ENCODE measurements around the gene PRCD.
"Not testable (repeated sequence)": the region's sequence is repeated elsewhere in the genome, so short reads cannot be mapped to it uniquely, and the experiment has no call there.

The PRCD gene

DNA sequence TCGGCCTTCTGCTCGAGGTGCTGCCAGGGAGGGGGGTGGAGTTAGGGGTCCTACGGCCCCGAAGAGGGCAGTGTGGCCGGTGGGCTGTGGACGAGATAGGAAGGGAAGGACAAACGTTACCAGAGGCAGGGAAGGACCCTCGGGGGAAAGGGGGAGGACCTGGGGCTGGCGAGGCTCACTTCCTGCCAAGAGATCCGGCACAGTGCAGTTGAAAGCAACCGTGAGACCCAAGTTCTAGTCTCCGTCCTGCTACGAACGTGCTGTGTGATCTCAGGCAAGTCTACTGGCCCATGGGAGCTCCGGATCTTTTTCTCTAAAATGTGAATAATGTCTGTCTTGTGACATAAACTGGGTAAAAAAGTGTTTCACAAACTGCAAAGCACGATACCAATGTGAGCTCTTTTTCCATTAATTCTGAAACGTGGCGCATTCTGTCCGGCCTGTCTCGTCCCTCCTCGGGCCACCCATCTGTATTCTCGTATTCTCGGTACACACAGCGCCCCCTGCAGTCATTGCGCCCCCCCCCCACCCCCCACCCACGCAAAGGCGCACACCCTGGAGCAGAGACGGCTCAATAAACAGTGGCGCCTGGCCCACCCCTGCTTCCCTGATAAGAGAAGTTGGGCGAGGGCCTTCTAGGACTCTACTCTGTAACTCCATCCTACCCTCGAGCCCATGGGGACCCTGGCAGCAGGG is 11.2 kb upstream of the PRCD start:
- DNase-seq = no peak

DNA sequence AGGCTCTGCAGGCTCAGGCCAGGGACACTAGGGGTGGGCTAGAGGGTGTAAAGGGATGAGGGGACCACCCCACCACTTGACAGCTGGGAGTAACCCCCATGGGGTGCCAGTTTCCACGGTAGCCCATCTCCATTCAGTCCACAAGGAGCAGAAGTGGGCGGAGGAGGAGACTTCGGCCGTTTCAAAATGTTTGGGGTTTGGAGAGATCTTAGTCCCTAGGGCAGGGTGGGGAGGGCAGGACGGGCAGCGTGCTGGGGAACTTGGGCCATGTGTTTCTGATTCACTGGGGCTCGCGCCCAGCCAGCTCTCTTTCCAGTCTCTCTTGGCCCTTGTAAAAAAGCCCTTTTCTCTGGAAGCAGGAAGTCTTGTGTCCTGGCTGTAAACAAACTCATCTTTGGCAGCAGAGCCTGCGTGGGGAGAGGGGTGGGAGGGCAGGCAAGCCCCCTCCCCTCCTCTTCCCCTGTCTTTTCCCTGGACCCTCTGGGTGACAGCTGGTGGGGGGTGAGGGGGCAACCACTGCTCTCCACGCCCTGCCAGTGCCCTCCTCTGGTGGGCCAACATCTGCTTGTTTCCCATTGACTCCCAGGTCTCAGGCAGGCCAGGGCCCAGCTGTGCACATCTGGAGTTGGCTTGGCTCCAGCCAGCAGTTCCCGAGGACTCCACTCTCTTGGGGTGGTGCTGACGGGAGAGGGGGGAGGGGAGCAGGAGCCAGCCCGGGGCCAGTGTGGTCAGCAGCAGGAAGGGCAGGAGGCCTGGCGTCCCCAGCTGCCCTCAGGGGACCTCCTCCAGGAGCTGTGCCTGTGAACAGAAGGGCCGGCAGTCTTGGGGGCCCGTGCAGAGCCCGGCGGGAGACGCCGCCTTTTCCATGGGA is 10.4 kb upstream of the PRCD start:
- no peak for DNase-seq

DNA sequence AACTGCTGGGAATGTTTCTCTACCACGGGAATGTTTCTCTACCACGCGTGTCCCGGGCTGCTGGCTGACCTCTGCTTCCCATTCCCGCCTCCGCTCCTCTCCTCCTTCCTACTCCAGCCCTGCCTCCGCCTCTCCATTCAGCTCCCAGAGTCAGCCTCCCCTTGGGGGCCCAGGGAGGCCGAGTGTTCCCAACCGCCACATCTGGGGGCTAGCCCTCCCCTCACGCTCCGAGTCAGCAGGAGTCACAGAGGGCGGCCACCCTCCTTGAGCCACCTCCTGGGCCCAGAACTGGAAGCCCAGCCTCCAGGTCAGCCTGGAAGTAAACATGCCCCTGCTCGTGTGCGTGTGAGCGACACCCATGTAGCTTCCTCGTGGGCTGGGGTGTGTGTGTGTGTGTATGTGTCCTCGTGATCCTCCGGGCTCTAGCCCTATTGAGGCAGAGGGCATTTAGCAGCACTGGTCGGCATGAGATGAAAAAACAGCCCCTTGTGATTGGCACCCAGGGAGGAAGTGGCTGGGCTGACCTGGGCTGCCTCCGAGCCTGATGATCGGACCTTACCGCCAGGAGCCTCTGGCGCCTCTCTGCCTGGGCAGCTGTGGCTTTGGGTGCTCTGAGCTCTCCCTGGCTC is 9.6 kb upstream of the PRCD start:
- no peak for DNase-seq

DNA sequence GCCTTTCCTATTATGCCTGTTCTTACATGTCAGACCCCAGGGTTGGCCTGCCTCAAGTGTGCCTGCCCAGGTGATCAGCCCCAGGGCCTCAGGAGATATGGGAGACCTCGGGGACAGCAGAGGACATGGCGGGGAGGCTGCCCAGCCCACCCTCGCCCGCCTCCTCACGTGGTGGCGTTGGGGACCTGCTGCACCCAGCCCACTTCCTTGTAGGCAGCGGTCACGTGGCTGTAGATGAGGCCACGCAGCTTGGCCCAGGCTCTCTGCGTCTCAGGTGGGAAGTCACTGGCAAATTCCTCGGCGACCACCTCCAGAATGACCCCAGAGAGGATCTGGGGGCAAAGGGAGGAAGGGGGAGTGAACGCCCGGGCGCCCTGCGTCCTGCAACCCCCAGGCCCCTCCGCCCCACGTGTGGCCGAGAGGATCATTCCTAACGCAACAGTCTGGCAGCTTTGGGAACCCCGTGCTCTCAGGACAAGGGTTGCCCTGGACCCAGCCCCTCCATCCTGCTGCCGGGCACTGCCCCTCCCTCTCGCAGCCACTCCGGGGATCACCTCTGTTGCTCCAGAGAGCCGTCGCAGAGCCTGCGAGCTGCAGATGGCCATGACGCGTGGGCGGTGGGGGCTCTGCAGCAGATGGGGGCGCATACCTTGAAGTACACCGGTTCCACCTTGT is 8.9 kb upstream of the PRCD start:
- no peak for DNase-seq

DNA sequence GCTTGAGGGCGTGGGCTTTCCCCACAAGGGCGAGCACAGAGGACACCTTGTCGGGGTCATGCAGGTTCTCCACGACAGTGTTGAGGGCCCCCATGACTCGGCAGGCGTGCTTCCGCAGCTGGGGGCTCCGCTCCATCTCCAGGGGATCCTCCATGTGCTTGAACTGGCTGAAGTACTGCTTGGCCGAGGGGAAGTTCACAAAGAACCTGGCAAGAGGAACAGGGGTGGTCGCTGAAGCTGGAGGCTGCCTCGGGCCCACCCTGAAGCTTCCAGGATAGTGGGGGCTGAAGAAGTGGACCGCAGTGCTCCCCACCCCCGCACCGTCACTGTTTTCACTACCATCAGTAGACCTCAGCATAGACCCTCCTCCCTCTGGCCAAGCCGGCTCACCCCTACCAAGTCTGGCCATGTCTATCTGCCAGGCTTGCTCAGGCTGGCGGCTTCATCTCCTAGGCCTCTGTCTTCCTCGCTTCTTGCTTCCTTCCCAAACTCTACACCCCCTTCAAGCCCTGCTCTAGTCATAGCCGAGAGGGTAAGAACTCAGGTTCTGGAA is 8.3 kb upstream of the PRCD start:
- DNase-seq = no peak

DNA sequence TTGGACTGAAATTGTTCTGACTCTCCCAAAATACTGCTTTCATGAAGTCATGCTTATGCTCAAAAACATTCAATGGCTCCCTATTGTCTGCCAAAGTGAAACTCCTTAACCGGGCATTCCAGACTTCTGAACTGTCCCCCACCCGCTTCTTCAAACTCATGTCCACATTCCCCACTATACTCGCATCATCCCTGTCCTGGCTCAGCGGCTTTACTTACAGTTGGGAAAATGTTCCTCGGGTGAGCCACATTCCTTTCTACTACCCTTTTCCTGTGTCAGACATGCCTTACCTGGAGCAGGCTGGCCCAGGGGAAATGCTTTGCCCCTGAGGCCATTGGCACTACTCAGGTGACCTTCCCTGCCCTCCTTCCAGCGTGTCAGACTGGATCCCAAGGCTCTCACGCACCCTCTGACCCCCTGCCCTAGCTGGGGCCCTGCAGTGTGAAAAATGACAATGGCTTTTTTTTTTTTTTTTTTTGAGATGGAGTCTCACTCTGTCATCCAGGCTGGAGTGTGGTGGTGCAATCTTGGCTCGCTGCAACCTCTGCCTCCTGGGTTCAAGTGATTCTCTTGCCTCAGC is 7.7 kb upstream of the PRCD start:
- no peak for DNase-seq

DNA sequence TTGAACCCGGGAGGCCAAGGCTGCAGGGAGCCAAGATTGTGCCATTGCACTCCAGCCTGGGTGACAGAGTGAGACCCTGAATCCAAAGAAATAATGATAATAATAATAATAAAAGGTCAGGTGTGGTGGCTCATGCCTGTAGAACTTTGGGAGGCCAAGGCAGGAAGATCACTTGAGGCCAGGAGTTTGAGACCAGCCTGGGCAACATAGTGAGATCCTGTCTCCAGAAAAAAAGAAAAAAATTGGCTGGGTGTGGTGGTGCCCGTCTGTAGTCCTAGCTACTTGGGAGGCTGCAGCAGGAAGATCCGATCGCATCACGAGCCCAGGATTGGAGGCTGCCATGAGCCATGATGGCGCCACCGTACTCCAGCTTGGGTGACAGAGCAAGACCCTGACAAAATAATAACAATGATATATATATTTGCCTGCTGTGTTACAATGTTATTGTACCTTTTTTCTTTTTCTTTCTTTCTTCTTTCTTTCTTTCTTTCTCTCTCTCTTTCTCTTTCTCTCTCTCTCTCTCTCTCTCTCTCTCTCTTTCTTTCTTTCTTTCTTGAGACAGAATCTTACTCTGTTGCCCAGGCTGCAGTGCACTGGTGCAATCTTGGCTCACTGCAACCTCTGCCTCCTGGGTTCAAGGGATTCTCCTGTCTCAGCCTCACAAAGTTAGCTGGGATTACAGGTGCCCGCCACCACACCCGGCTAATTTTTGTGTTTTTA is 6.0 kb upstream of the PRCD start:
- not testable (repeated sequence) for DNase-seq

DNA sequence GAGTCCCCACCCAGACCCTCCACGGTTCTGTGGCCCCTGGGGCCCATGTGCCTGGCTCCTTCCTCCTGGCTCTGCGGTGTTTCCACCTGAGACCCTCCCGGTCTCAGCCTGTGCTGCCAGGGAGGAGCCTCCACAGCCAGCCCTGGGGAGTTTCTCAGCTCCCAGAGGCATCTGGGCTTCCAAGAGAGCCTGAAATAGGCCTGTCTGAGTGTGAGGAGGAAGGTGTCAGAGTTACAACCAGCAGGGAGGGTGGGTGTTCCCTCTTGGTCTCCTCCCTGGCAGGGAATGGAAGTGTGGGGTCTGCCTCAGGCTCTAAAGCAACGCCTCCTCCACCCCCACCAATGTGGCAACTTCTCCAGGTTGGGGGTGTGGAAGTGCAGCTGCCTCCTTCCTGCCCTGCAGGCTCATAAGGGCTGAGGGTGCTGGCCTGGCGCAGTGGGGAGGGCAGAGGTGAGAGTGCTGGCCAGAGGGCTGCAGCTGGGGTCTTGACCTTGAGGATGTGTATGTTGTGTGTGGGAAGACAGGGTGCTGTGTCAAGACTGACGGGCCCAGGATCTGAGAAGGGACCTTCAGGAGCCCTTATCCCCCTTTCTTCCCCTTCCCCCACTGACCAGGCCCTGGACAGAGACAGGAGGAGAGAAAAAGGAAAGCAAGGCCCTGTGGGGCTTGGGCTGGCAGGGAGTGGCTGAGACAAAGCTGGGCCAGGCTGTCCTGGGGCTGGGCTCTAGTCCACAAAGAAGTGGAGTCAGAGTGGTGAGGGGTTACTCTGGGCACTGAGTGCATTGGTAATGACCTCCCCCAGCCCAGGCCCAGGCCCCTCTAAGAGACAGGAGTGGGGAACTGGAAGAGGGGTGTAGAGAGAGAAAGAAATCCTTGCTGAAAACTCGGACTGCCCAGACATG is 4.8 kb upstream of the PRCD start:
- DNase-seq = no peak

DNA sequence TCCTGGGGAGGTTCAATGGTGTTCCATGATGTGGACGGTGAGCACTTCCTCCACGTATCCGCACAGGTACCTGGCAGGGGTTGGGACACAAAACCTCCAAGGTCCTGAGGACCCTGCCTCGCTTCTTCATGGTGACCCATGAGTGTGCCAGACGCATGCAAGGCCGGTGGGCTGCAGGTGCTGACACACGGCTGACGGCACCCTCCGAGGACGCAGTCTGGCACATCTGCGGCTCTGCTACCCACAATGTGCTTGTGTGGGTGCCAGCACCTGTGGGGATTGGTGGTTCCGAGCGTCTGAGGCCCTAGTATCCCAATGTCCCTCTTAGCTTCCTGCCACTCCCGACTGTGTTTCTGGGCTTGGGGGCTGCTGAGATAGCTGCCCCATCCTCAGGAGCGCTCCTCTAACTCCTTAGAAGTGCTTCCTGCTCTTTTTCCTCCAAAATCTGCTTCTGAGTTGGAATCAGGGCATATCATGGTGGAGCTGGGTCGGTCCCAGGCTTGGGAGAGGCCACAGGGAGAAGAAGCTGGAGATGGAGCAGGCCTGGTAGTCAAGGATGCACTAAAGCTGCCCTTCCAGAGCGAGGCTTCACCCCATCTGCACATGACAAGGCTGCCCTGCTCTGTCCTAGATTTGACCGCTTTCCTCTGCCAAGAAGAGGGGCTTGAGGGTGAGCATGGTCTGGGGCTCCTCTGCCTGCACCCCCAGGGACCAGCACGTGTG is 3.9 kb upstream of the PRCD start:
- DNase-seq = no peak

DNA sequence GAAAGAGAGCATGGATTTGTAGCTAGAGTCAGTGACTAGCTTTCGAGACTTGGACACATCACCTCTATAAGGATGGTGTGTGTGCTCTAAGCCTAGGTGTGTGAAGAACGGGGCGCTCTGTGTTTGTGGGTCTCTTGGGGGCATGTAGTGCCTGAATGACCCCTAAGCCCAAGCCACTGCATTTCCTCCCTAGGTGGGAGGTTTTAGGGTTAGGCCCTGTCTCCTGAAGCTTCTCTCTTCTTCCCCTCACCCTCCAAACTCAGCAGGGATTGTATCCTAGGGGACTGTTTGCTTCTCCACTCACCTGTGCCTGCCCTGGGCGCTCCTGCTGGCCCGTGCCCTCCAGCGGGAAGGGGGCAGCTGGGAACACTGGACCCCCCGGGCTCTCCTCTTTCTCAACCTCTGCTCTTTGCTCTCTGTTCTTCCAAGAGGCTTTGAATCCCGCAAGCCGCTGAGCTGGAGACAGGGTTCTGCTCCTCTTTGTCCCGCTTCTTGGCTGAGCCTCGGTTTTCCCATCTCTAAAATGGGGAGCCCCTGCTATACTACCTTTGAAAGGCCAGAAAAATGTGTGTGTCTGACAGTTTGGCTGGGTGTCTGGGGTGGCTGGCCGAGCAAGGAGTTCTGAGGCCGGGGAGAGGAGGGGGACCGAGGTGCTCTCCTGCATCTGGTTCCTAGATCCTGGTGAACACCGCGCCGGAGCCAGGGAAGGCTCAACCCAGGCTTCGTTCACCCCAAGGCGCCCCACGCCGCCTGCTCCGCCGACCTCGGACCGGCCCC is 3.1 kb upstream of the PRCD start:
- no peak for DNase-seq

DNA sequence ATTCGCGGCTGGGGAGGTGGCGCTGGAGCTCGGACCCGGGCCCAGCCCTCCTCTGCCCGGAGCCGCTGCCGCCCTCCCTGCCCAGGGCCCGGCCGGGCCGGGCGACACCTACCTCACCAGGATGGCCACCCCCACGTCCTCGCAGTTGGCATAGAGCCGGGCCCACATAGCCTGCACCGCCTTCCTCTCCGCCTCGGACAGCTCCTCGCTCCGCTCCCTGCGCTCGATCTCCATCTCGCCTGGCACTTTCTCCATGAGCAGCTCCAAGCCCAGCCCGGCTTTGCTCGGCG is 2.6 kb upstream of the PRCD start:
- no peak for DNase-seq

DNA sequence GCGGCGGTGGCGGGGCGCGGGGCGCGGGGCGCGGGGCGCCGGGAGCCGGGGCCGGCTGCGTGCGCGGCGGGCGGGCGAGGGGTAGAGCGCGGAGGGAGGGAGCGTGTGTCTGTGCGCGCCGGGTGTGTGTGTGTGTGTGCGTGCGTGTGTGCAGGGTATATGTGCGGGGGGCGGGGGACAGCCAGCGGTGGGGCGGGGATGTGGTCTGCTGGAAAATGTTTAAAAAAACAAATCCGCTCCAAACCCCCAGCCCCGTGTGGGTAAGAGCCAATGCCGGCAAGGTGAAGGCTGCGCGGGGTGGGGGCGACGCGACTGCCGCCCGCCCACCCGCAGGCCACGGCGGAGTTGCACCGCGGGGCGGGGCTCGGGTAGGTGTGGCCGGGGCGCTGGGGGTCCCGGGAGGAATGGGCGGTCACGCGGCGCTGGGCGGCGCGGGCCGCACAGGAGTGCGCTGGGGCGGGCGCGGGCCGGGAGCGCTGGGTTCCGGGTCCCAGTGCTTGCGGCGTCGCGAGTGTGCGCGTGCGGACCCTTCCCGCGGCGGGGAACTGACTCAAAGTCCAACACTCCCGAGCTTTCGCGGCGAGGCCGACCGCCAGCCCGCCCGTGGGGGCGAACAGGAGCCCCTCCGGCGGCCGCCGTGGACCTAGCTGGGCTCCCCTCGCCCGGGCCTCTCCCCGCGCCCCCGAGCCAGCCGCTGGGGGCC is 2.1 kb upstream of the PRCD start, which contains the start of gene CYGB:
Gene CYGB, minus strand, starts transcription at position 132 of the 703 bp plus-strand sequence. CDS start 167 bp downstream, outside the sequence.
- DNase-seq = no peak

DNA sequence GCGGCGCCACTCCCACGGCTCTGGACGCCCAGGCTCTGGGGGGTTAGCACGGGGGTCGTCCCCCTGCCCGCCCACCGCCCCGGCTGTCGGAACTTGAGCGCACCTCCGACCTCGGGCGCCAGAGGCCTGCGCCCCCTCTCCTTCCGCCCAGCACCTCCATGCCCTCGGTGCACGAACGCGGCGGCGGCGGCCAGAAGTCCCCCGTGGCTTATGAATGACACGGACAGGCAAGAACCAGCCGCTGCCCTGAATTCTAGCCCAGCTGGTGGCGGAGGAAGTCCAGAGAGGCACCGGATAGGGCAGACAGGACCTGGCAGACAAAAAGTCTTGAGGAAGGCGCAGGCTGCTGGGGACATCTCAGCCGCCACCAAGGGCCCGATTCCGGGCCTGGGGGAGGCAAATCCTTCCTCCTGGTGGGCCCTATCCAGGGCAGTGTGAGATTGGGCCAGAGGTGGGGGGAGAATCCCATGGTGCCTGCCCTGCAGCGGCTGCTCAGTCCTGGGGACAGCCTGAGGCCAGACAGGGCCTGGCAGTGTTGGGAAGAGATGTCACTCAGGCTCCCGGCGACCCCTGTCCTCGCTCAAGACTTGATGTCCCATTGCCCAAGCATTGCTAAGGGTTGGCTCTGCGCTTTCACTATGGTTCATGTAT is 1.4 kb upstream of the PRCD start:
- no peak for DNase-seq

DNA sequence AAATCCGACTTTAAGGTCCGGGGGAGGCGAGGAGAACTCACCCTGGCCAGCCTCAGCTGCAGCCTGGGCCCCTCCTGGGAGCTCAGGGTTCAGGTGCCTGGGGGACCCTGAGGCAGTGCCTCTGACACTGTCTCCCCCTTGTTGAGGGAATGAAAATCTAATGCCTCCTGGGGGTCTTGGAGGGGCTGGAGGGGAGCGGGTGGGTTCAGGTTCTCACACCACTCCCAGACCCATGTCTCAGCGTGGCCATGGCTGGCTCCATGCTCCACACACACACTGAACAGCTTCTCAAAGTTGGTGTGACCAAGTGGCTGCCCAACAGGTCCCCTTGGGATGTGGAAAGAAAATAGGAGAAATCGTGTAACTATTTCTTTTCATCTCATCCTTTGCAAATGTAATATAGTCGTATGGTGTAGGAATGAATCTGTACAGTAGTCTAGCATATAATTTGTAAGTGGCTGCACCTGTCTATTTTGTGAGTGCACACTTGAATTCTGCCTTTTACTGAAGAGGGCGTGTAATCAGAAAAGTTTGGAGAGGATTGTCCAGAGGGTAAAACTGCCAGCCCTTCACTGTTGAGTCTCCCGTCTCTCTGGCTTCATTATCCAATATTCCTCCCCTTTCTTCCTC is 788 bp upstream of the PRCD start:
- DNase-seq = no peak

DNA sequence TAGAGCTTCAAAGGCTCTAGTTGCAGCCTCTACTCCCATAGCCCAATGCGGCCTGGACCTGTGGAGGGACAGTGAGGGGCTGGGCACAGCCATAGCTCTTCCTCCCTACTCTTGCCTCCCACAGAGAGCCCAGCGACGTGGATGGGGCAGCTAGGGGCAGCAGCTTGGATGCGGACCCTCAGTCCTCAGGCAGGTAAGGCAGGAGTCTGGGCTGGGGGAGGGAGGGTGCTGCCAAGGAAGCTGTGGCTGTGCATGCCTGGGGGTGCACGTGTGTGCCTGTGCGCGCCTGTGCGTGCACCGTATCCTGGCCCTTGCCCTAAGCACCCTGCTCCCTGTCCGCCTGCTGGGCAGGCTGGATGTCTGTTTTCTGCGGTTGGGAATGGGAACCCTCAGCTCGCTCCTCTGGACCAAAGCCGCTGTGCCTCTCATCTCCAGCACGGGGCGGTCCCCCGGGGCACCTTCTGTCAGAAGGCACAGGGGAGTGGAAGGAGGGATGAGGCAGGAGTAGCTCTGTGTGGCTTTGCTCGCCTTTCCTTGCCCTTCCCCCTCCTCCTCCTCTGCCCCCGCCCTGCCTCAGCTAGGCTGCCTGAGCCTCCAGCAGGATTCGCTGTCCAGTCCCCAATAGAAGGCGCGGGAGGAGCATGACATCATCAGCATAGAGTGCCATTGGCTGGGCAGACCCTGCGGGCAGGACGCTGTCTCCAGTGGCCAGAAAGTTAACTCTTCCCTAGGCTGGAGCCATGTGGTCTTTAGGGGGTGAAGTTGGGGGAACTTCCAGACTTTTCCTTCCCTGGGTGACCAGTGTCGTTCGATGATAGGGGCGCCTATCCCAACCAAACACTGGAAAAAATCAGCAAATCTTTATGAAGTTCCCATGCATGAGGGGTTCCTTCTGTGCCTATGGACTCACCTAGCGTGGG is 797 bp downstream of the PRCD start:
- DNase-seq = peak; percentile 68

DNA sequence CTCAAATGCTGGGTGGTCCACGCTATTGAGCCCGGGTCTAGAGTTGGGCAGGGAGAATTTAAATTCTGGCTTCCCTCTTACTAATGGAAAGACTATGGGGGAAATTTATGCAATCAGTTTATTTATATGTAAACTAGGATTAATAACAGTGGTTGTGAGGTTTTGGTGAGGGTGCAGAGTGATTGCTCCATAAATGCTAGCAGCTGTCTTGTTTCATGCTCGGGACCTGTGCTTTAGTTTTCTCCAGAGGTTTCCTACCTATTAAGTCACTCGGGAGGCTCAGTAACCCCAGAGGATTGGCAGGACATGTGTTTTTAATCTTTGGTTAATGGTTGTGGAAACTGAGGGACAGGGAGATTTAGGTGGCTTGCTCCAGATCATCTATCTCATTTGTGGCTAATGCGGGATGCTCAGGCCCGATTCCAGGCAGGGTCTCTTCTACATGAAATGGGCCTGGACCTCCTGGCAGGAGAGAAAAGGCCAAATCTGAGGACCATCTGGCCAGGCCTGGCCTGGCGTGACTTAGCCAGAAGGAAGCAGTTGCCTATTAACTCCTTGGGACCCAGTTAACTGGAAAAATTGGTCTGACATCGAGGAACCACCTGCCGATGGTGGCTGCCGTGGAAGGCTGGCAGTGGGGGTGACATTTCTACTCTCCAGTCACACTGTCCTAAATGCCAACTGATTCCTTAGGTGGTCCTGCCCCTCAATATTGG is 2.1 kb downstream of the PRCD start:
- no peak for DNase-seq
